ENCODE measurements around the gene NRIP3. TPM values are rescaled to one million over a fixed set of nuclear protein-coding genes. Genes with fewer than 3 reads are reported as not detected.

Gene NRIP3
- polyA plus RNA-seq, 3 donors: 0.28 to 4.8 (median 1.0) TPM

DNA sequence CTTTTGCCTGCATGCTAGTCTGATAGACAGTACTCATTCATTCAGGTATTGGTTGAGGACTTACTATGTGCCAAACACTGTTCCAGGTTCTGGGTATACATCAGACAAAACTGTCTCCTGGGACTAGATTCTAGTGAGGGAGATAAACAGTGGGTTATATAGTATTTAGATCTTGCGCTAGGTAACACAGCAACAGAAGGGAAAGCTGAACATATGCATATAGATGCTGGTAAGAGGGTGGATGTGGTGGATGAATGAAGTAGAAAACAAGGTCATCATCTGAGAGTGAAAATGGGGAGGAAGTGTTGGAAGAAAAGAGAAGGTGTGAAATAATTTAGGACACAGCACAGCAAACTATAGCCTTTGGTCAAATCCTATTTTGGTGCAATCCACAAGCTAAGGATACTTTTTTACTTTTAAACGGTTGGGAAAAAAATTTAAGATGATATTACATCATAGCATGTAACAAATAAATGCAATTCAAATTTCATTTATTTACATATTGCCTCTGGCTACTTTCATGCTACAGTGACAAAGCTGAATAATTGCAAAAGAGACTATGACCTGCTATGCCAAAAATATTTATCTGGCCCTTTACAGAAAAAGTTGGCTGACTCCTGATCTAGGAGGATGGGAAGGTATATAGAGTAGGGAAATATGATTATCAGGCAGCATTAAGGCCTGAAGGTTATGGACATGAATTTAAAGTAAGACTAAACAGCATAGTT, 32.4 kb downstream of the NRIP3 start:
- Histone ChIP-seq H3K27ac (ENCODE audit: low read depth in 1 of 2, low read length in 2 of 2) (no peak overlapping the region), H3K27me3 (ENCODE audit: control insufficient read depth in 2 of 2, insufficient read depth in 2 of 2, low read length in 2 of 2) (no peaks in the 10 kb centered on the region), H3K4me2 (replicated peaks; ENCODE audit: extremely low read depth, low read length, poor library complexity, severe bottlenecking) (no peak overlapping the region), H3K79me2 (ENCODE audit: insufficient read depth, low read length) (no peaks in the 10 kb centered on the region), H3K4me3 (replicated peaks in 1 of 3; ENCODE audit: low read depth in 2 of 3, low read length in 3 of 3) (no peak overlapping the region), H3K9ac (ENCODE audit: insufficient read depth, low read length, poor library complexity, severe bottlenecking) (no peak overlapping the region), H3K36me3 (replicated peaks in 1 of 2; ENCODE audit: control insufficient read depth in 1 of 2, insufficient read depth in 2 of 2, low read length in 2 of 2) (no peaks in the 10 kb centered on the region), H2AFZ (ENCODE audit: insufficient read depth, low read depth, low read length, poor library complexity, severe bottlenecking) (no peak overlapping the region), H4K20me1 (ENCODE audit: insufficient read depth, low read length) (no peaks in the 10 kb centered on the region), H3K9me3 (replicated peaks in 1 of 2; ENCODE audit: control insufficient read depth in 1 of 2, insufficient read depth in 1 of 2, low read length in 2 of 2) (no peaks in the 10 kb centered on the region), H3K4me1 (ENCODE audit: control insufficient read depth in 1 of 2, insufficient read depth in 2 of 2, low read length in 2 of 2) (no peaks in the 10 kb centered on the region)
- Mint-ChIP-seq H3K36me3 (peaks cover 0 to 6% of the 10 kb centered on the region in 2 donors), H3K27me3 (ENCODE audit: low read depth in 3 of 3) (peaks cover 0 to 3% (median 1%) of the 10 kb centered on the region in 3 donors), H3K4me3 (no peak overlapping the region), H3K4me1 (peaks cover 10% of the 10 kb centered on the region), H3K27ac (no peak overlapping the region), H3K9me3 (no peaks in the 10 kb centered on the region)
- intact Hi-C loops (cut with micrococcal nuclease): no loop called here
- no peak for TF ChIP-seq CTCF (IDR thresholded peaks at IDR 0.05)
- 100% methylated on average over 1 of the region's 2 CpGs for WGBS (ENCODE audit: insufficient coverage)
- no peak for DNase-seq

DNA sequence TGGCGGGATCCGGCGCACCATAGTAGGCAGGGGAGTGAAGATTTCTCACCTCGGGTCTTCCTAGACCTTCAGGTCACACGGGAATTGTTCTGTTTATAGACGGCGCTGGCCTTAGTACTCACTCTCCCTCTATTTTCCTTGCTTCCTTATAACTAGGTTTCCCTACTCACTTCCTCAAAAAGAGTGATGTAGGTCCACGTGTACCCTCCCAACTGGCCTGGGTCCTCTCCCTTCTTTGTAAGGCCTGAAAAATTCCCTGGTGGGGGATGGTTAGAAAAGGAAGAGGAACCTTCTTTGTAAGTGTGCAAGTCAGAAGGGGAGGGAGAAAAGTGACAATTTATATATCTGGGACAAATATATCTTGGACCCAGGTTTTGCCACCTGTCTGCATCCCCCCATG, 36.6 kb downstream of the NRIP3 start:
- no peak overlapping the region for H3K4me3 ChIP-seq (replicated peaks in 1 of 3; ENCODE audit: low read depth in 2 of 3, low read length in 3 of 3)
- peaks cover 21 to 26% of the 10 kb centered on the region in 2 donors for H3K4me1 ChIP-seq (ENCODE audit: control insufficient read depth in 1 of 2, insufficient read depth in 2 of 2, low read length in 2 of 2)
- H3K27me3 ChIP-seq (ENCODE audit: control insufficient read depth in 2 of 2, insufficient read depth in 2 of 2, low read length in 2 of 2): no peaks in the 10 kb centered on the region
- 83% methylated on average over 1 of the region's 8 CpGs for WGBS (ENCODE audit: insufficient coverage)
- Mint-ChIP-seq H3K36me3 (peaks cover 0 to 6% of the 10 kb centered on the region in 2 donors), H3K27me3 (ENCODE audit: low read depth in 3 of 3) (peaks cover 0 to 5% (median 0%) of the 10 kb centered on the region in 3 donors), H3K27ac (peak overlapping the region in 5 of 7 donors; percentile 26 to 66 (median 51)), H3K9me3 (no peaks in the 10 kb centered on the region), H3K4me1 (peaks cover 29% of the 10 kb centered on the region), H3K4me3 (no peak overlapping the region)
- H3K27ac ChIP-seq (ENCODE audit: low read depth in 1 of 2, low read length in 2 of 2): no peak overlapping the region
- H3K4me2 ChIP-seq (replicated peaks; ENCODE audit: extremely low read depth, low read length, poor library complexity, severe bottlenecking): no peak overlapping the region
- peak in 1 of 3 donors; percentile 75 for DNase-seq
- H3K9ac ChIP-seq (ENCODE audit: insufficient read depth, low read length, poor library complexity, severe bottlenecking): no peak overlapping the region
- TF ChIP-seq CTCF (IDR thresholded peaks at IDR 0.05): no peak
- no peaks in the 10 kb centered on the region for H3K9me3 ChIP-seq (replicated peaks in 1 of 2; ENCODE audit: control insufficient read depth in 1 of 2, insufficient read depth in 1 of 2, low read length in 2 of 2)
- no peaks in the 10 kb centered on the region for H3K36me3 ChIP-seq (replicated peaks in 1 of 2; ENCODE audit: control insufficient read depth in 1 of 2, insufficient read depth in 2 of 2, low read length in 2 of 2)
- peaks cover 21% of the 10 kb centered on the region for H3K79me2 ChIP-seq (ENCODE audit: insufficient read depth, low read length)
- no peaks in the 10 kb centered on the region for H4K20me1 ChIP-seq (ENCODE audit: insufficient read depth, low read length)
- no peak overlapping the region for H2AFZ ChIP-seq (ENCODE audit: insufficient read depth, low read depth, low read length, poor library complexity, severe bottlenecking)
- intact Hi-C loops (cut with micrococcal nuclease): loop anchor here in 1 of 2 donors (10.0 kb wide), 2 partner anchors 48 to 292 kb away; no protein-coding TSS in a partner anchor

All from CD14-positive monocyte (primary cell).